ENCODE measurements around the gene OR52B2. TPM values are rescaled to one million over a fixed set of nuclear protein-coding genes. Genes with fewer than 3 reads are reported as not detected.

Gene OR52B2
- not detected for total RNA-seq (ENCODE audit: insufficient read depth, low replicate concordance)

DNA sequence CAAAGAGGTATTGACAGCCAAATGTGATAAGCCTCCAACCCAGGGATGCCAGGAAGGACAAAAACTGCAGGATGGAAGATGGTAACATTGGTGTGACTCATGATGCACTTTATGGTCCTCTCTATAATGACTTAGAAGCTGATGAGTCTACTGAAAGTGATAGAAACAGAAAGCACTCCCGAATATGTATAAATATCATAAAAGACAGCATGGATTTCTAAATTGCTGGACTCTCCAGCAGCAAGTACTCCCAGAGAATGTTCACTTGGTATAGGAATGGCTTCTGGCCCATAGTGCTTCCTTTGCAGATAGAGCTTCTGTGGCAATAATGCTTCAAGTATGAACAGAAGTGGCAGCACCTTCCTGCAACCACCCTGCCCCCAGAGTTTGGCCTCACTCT lies at the start of gene OR52B2:
OR52B2 (minus strand) TSS at position 101 of the 400 bp plus-strand sequence; CDS start at position 101, 0 bp downstream.
- no peak for DNase-seq (ENCODE audit: low spot score)

GRCh38 chr11:6219359-6219758 lies 49.2 kb upstream of the OR52B2 start:
- DNase-seq (ENCODE audit: low spot score), result peak; percentile 58

GRCh38 chr11:6217722-6218121 lies 47.6 kb upstream of the OR52B2 start:
- DNase-seq (ENCODE audit: low spot score), result no peak

GRCh38 chr11:6216501-6216900 lies 46.4 kb upstream of the OR52B2 start:
- DNase-seq (ENCODE audit: low spot score), result no peak

DNA sequence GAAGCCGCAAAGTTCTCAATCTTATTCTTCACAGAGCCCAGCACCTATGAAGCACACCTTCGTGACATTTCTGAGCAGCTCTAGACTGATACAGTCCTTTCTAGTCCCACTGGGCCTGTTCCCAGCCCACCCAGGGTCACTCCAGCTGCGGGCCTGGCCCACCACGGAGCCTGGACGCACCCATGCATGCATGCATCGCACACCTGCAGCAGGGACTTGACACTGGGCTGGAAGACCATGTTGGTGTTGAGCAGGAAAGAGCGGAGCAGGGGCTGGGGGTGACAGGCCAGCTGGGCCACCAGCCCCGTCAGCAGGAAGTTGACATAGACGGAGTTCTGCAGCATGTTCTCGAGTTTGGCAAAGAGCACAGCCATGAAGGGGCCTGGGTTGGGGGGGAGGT lies 44.4 kb upstream of the OR52B2 start:
- no peak for DNase-seq (ENCODE audit: low spot score)

DNA sequence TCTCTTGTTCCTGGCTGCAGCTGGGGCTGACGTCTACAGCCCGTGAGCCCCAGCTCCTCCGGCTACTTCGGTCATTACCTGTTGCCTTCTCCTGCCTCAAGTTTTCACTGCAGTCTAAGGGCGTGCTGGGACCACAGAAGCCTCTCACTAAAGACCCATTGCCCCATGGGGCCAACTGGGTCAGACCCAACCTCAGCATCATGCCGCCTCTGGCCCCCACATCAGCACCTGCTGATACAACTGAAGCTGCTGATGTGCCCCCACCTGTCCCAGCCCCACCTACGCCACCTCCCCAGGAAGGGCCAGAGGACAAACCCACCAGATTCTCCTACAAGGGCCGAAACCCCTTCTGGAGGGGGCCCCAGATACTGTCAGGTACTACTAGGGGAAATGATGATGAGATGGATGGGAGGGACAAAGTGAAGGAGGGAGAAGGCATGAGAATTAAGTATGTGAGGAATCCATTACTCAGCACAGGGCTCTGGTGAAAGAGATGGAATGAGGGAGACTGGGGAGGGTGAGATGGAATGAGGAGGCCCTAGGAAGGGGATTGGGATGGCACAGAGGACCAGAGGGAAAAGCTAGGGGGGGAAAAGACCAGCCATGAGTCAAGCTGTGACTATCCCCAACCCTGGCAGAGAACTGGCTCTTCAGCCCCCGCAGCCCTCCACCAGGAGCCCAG lies 40.3 kb upstream of the OR52B2 start:
- DNase-seq (ENCODE audit: low spot score), result no peak

GRCh38 chr11:6209801-6210200 lies 39.7 kb upstream of the OR52B2 start:
- DNase-seq (ENCODE audit: low spot score), result no peak

DNA sequence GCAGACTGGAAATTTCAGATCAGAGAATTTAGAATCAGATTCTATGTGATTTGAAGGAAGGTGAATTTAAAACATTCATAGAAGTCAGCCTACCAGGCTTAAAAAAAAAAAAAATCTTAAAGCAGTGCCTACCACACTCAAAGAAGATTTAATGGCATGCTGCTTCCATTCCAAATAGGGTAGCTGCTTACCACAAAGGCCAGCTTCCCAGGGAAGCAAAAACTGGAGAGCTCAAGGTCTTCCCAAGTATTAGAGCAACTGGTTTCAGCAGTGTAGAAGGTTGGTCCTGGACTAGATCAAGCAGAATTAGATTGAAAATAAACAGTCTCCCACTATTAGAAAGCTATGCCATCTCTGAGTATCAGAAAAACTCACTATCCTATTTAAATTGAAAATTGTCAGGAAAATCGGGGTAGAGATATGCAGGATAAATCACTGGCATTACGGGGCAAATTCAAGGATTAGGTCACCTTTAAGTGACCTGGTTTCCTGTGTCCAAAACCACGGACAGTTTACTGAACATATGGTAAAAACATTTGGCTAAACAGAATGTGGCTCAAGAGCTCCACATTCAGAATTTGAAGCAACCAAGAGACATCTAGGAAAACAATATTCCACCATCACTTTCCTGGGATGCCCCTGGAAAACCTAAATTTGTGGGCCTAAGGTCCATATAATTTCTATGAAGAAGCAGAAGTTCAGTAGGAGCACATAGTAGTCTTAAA lies 36.5 kb upstream of the OR52B2 start:
- peak; percentile 26 for DNase-seq (ENCODE audit: low spot score)

GRCh38 chr11:6205366-6205765 lies 35.2 kb upstream of the OR52B2 start, which contains the start of gene C11orf42:
Gene C11orf42 (plus strand): TSS chr11:6205557. CDS start chr11:6205616, 59 bp downstream.
- no peak for DNase-seq (ENCODE audit: low spot score)

- no peak for DNase-seq (ENCODE audit: low spot score)
These were observed 34.6 kb upstream of the OR52B2 start for GRCh38 chr11:6204706-6205105.

DNA sequence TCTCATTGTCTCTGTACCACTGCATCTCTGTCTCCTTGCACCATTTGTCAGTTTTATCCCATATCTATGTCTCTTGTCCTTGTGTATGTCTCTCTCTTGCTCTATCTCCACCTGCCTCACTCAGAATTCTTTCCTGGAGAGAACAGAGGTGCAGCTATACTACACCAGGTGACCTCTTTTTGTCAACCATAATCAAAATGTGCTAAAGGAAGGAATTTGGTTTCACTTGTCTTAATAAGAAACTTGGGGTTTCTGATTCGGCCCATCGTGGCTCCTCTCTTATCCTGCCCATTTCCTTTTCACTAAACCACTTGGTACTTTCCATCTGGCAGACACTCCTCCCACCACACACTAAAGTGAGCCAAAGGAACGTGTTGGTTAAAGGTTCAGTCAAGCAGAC lies 33.2 kb upstream of the OR52B2 start:
- DNase-seq (ENCODE audit: low spot score), result no peak

- no peak for DNase-seq (ENCODE audit: low spot score)
These were observed 31.9 kb upstream of the OR52B2 start for GRCh38 chr11:6202041-6202440.

- no peak for DNase-seq (ENCODE audit: low spot score)
These were observed 31.4 kb upstream of the OR52B2 start for GRCh38 chr11:6201481-6201880.

- DNase-seq (ENCODE audit: low spot score), result peak; percentile 12
These were observed 30.8 kb upstream of the OR52B2 start for GRCh38 chr11:6200975-6201374.

- no peak for DNase-seq (ENCODE audit: low spot score)
These were observed 29.2 kb upstream of the OR52B2 start, which contains the start of gene OR52W1 for GRCh38 chr11:6199174-6199810. Gene OR52W1 (plus strand): TSS chr11:6199224. CDS start chr11:6199224, 0 bp downstream.

DNA sequence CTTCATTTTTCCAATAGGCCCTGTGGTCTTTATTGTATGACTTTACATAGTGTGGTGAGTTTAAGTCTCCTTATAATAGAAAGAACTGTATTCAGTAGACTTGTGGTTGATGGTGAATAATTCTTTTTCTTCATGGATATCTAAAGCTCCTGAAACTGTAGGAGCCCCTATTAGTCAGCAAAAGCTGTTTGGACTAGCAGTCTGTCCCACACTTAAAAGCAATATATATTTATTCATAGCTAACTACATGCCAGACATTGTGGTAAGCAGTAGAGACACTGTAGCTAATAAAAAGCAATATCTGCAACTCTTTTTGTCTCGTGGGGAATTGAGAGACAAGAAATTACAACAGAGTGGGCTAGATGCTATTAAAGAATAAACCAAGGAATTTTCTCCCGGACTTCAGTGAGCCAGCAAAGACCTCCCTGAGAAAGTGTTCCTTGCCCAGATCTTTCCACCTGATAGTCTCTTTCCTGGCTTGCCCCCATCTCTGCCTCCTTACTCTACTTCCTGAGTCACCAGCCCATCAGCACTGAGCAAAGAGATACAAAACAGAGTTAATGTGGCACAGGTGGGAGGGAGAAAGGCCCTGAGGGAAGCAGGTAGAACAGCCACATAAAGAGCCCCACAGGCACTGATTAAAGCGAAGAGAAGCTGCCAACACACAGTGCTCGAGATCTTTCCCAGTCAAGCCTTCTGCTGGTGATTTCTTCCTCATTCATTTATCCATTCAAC lies 27.5 kb upstream of the OR52B2 start:
- DNase-seq (ENCODE audit: low spot score), result no peak

DNA sequence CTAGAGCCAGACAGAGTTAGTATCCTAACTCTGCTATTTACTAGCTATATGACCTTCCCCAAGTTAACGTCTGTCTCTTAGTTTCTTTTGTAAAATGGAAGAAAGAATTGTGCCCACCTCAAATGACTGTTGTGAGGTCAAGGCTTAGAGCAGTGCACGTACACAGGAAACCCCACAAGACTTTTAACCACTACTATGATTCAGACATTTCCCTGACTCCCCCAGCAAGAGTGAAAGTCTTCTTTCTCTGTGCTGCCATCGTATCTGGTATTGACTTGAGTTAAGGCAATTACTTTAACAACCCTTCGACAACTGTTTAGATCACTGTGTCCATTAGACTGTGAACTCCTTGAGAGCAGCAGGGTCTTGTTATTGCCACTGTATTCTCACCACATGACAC lies 26.3 kb upstream of the OR52B2 start:
- DNase-seq (ENCODE audit: low spot score), result no peak

DNA sequence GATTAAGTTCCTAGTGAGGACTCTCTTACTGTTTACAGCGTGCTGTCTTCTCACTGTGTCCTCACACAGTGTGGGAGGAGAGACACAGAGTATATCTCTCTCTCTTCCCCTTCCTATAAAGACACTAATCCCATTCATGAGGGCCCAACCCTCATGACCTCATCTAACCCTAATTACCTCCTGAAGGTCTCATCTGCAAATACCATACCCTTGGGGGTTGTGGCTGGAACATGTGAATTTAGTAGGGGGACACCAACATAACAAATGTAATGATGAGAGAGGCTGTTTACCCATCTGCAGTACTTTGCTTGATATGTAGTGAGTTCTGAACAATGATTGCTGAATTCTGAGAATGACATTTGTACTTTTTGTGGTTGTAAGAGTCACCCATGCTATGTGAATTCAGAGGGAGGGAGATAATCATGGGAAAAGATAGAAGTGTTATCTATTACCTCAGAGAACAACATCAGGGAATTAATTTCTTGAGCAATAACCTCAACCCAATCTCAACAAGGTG lies 24.0 kb upstream of the OR52B2 start:
- DNase-seq (ENCODE audit: low spot score), result no peak

GRCh38 chr11:6191742-6192141 lies 21.6 kb upstream of the OR52B2 start:
- no peak for DNase-seq (ENCODE audit: low spot score)

GRCh38 chr11:6175440-6175839 lies 5.3 kb upstream of the OR52B2 start:
- no peak for DNase-seq (ENCODE audit: low spot score)

GRCh38 chr11:6156628-6157359 lies 13.3 kb downstream of the OR52B2 start:
- no peak for DNase-seq (ENCODE audit: low spot score)
